GM12875 (cell line): ENCODE data around the gene MOCS2.

Experiments used
- H3K4me3 ChIP-seq: one replicate; pipeline ENCODE4 v1.5.1; 2011; ENCODE audit warnings: low read depth, low read length, control low read depth
- CTCF ChIP-seq: IDR thresholded peaks from 2 replicates; pipeline ENCODE4 v1.5.1; 2011; ENCODE audit warnings: low read depth, mild to moderate bottlenecking, control low read depth, inconsistent platforms, low read length, moderate library complexity, borderline replicate concordance; ENCODE audit not compliant: insufficient read depth

The MOCS2 gene

GRCh38 chr5:53095217-53095616, 14.3 kb downstream of the MOCS2 start:
- H3K4me3 ChIP-seq = no peak overlapping the region
- TF ChIP-seq CTCF = no peak

DNA sequence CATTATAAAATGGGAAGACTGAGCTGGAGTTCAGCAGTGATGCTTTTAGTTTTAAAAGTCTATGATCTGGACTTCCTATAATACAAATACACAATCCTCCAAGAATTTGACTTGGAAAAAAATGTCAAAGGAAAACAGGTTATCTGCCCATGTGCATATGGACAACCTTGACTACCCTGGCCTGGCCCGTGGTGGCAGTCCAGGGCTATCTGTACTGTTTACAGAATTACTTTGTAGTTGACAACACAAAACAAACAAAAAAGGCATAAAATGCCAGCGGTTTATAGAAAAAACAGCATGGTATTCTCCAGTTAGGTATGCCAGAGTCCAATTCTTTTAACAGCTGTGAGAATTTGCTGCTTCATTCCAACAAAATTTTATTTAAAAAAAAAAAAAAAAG, 17.3 kb downstream of the MOCS2 start:
- no peak overlapping the region for H3K4me3 ChIP-seq
- no peak for TF ChIP-seq CTCF

GRCh38 chr5:53091289-53091688, 18.3 kb downstream of the MOCS2 start:
- no peak overlapping the region for H3K4me3 ChIP-seq
- TF ChIP-seq CTCF = no peak

DNA sequence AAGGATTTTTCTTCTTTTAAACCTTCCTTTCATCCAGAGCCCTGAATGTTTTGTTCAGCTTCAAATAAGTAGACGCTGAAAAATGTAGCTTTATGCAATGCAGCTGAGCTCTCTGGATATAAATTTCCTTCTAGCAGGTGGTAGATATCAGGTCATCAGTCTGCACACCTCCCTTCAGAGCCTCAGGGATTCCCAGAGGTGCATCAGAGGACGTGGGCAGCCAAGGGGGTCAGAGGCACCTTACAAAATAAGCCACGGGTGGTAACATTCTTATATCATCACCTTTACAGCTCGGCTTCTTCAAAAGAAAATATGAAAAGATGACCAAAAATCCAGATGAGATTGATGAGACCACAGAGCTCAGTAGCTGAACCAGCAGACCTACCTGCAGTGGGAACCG, 19.3 kb downstream of the MOCS2 start:
- no peak overlapping the region for H3K4me3 ChIP-seq
- TF ChIP-seq CTCF = no peak

- H3K4me3 ChIP-seq = no peak overlapping the region
- no peak for TF ChIP-seq CTCF
Observed at GRCh38 chr5:53089481-53089991, 20.0 kb downstream of the MOCS2 start.

- TF ChIP-seq CTCF = no peak
- no peak overlapping the region for H3K4me3 ChIP-seq
Observed at GRCh38 chr5:53087621-53088121, 21.9 kb downstream of the MOCS2 start.

- no peak for TF ChIP-seq CTCF
- H3K4me3 ChIP-seq = no peak overlapping the region
Observed at GRCh38 chr5:53087171-53087570, 22.4 kb downstream of the MOCS2 start.
